ENCODE data around the gene E2F1.

Gene E2F1

GRCh38 chr20:33727115-33727479 lies 40.9 kb upstream of the E2F1 start:
- no peaks in the 10 kb centered on the region for H4K20me1 ChIP-seq (ENCODE audit: insufficient read depth, low read length)
- no peaks in the 10 kb centered on the region for H3K4me1 ChIP-seq (ENCODE audit: low read length)
- TF ChIP-seq EZH2phosphoT487 (IDR thresholded peaks at IDR 0.05; ENCODE audit: low read length) (no peak), EZH2 (optimal IDR thresholded peaks at IDR 0.05; ENCODE audit: low read depth, low read length) (no peak), CTCF (IDR thresholded peaks at IDR 0.05; ENCODE audit: low read length) (no peak)
- no peak overlapping the region for H3K4me3 ChIP-seq (ENCODE audit: low read length)
- H3K9me3 ChIP-seq (replicated peaks; ENCODE audit: insufficient read depth, low read length), result no peaks in the 10 kb centered on the region
- no peak overlapping the region for H3K9ac ChIP-seq (ENCODE audit: low read length)
- no peak overlapping the region for H2AFZ ChIP-seq (ENCODE audit: low read length)
- no peaks in the 10 kb centered on the region for H3K9me2 ChIP-seq (replicated peaks; ENCODE audit: insufficient read depth, low read length)
- no peaks in the 10 kb centered on the region for H3K79me2 ChIP-seq (ENCODE audit: low read length)
- no peak overlapping the region for H3K27ac ChIP-seq (ENCODE audit: low read length)
- H3K4me2 ChIP-seq (ENCODE audit: low read depth, low read length), result no peak overlapping the region
- H3F3A ChIP-seq (ENCODE audit: insufficient read depth, low read length), result no peaks in the 10 kb centered on the region; the same call in 1 of the 2 replicates
- no peak for DNase-seq
- H3K27me3 ChIP-seq (replicated peaks; ENCODE audit: insufficient read depth, low read length), result no peaks in the 10 kb centered on the region
- no peaks in the 10 kb centered on the region for H3K36me3 ChIP-seq (replicated peaks; ENCODE audit: insufficient read depth, low read length)

- Histone ChIP-seq H3K79me2 (ENCODE audit: low read length) (no peaks in the 10 kb centered on the region), H3K9me3 (replicated peaks; ENCODE audit: insufficient read depth, low read length) (no peaks in the 10 kb centered on the region), H3K9me2 (replicated peaks; ENCODE audit: insufficient read depth, low read length) (no peaks in the 10 kb centered on the region), H3K9ac (ENCODE audit: low read length) (no peak overlapping the region), H4K20me1 (ENCODE audit: insufficient read depth, low read length) (no peaks in the 10 kb centered on the region), H3K4me2 (ENCODE audit: low read depth, low read length) (no peak overlapping the region), H3K27me3 (replicated peaks; ENCODE audit: insufficient read depth, low read length) (no peaks in the 10 kb centered on the region), H3K4me3 (ENCODE audit: low read length) (no peak overlapping the region), H3K4me1 (ENCODE audit: low read length) (no peaks in the 10 kb centered on the region), H3K27ac (ENCODE audit: low read length) (no peak overlapping the region), H3K36me3 (replicated peaks; ENCODE audit: insufficient read depth, low read length) (no peaks in the 10 kb centered on the region), H3F3A (ENCODE audit: insufficient read depth, low read length) (no peaks in the 10 kb centered on the region), H2AFZ (ENCODE audit: low read length) (no peak overlapping the region)
- TF ChIP-seq EZH2 (optimal IDR thresholded peaks at IDR 0.05; ENCODE audit: low read depth, low read length) (no peak), EZH2phosphoT487 (IDR thresholded peaks at IDR 0.05; ENCODE audit: low read length) (no peak), CTCF (IDR thresholded peaks at IDR 0.05; ENCODE audit: low read length) (no peak)
- DNase-seq, result no peak
Observed at GRCh38 chr20:33725607-33726264, 39.6 kb upstream of the E2F1 start.

- no peaks in the 10 kb centered on the region for H3K9me3 ChIP-seq (replicated peaks; ENCODE audit: insufficient read depth, low read length)
- H3K27ac ChIP-seq (ENCODE audit: low read length), result no peak overlapping the region
- H4K20me1 ChIP-seq (ENCODE audit: insufficient read depth, low read length), result no peaks in the 10 kb centered on the region
- H3K4me3 ChIP-seq (ENCODE audit: low read length), result no peak overlapping the region
- no peak for DNase-seq
- H3K4me1 ChIP-seq (ENCODE audit: low read length), result peaks cover under 1% of the 10 kb centered on the region; the same call in 1 of the 2 replicates
- H3K9me2 ChIP-seq (replicated peaks; ENCODE audit: insufficient read depth, low read length), result no peaks in the 10 kb centered on the region
- no peaks in the 10 kb centered on the region for H3F3A ChIP-seq (ENCODE audit: insufficient read depth, low read length)
- TF ChIP-seq EZH2phosphoT487 (IDR thresholded peaks at IDR 0.05; ENCODE audit: low read length) (no peak), EZH2 (optimal IDR thresholded peaks at IDR 0.05; ENCODE audit: low read depth, low read length) (no peak), CTCF (IDR thresholded peaks at IDR 0.05; ENCODE audit: low read length) (no peak)
- no peak overlapping the region for H2AFZ ChIP-seq (ENCODE audit: low read length)
- H3K36me3 ChIP-seq (replicated peaks; ENCODE audit: insufficient read depth, low read length), result no peaks in the 10 kb centered on the region
- H3K4me2 ChIP-seq (ENCODE audit: low read depth, low read length), result no peak overlapping the region
- no peak overlapping the region for H3K9ac ChIP-seq (ENCODE audit: low read length)
- H3K79me2 ChIP-seq (ENCODE audit: low read length), result peaks cover 4% of the 10 kb centered on the region
- no peaks in the 10 kb centered on the region for H3K27me3 ChIP-seq (replicated peaks; ENCODE audit: insufficient read depth, low read length)
Observed at GRCh38 chr20:33724439-33725094, 38.4 kb upstream of the E2F1 start.
